Astrocyte (in vitro differentiated cells and primary cell): ENCODE data around the gene CDT1. TPM values are rescaled to one million over a fixed set of nuclear protein-coding genes. Genes with fewer than 3 reads are reported as not detected.

Experiments used
- DNase-seq: peaks from one replicate; pipeline ENCODE4 v3.0.0-alpha.2; 2010; ENCODE audit warnings: low read depth
- FAIRE-seq: peaks from 2 replicates; lab custom pipeline; 2011; peaks lifted over from hg19 to GRCh38; lab: Jason Lieb, UNC
- H2AFZ ChIP-seq: 2 replicates; pipeline ENCODE4 v1.6.0; 2012; ENCODE audit warnings: low read depth, low read length, inconsistent platforms
- H3K27ac ChIP-seq: 2 replicates; pipeline ENCODE4 v1.5.1; 2011; ENCODE audit warnings: low read depth, low read length, inconsistent platforms
- H3K27me3 ChIP-seq: 2 replicates; pipeline ENCODE4 v1.6.0; 2011; ENCODE audit warnings: low read length, inconsistent platforms; ENCODE audit not compliant: insufficient read depth
- H3K36me3 ChIP-seq: 2 replicates; pipeline ENCODE4 v1.5.1; 2011; ENCODE audit warnings: low read length, inconsistent platforms; ENCODE audit not compliant: insufficient read depth
- H3K4me1 ChIP-seq: 2 replicates; pipeline ENCODE4 v1.5.1; 2011; ENCODE audit warnings: low read length, inconsistent platforms; ENCODE audit not compliant: insufficient read depth
- H3K4me2 ChIP-seq: 2 replicates; pipeline ENCODE4 v1.6.0; 2012; ENCODE audit warnings: low read length, inconsistent platforms
- H3K4me3 ChIP-seq: 2 replicates; pipeline ENCODE4 v1.5.1; 2011; ENCODE audit warnings: low read depth, mild to moderate bottlenecking, low read length, inconsistent platforms; ENCODE audit not compliant: insufficient read depth
- H3K79me2 ChIP-seq: 2 replicates; pipeline ENCODE4 v1.6.0; 2012; ENCODE audit warnings: mild to moderate bottlenecking, low read length, inconsistent platforms; ENCODE audit not compliant: insufficient read depth
- H3K9ac ChIP-seq: 2 replicates; pipeline ENCODE4 v1.6.0; 2012; ENCODE audit warnings: mild to moderate bottlenecking, low read length, inconsistent platforms
- H3K9me3 ChIP-seq: 2 replicates; pipeline ENCODE4 v1.5.1; 2012; ENCODE audit warnings: low read depth, mild to moderate bottlenecking, low read length, inconsistent platforms; ENCODE audit not compliant: insufficient read depth
- H4K20me1 ChIP-seq: 2 replicates; pipeline ENCODE4 v1.6.0; 2012; ENCODE audit warnings: low read length, inconsistent platforms; ENCODE audit not compliant: insufficient read depth
- H3K27ac Mint-ChIP-seq: one replicate; pipeline ENCODE4 v1.8.0; 2021; ENCODE audit warnings: mild to moderate bottlenecking, mixed read lengths; ENCODE audit not compliant: unreplicated experiment
- H3K27me3 Mint-ChIP-seq: one replicate; pipeline ENCODE4 v1.8.0; 2021; ENCODE audit warnings: low read depth, mixed read lengths; ENCODE audit not compliant: unreplicated experiment
- H3K36me3 Mint-ChIP-seq: one replicate; pipeline ENCODE4 v1.8.0; 2021; ENCODE audit warnings: low read depth, mixed read lengths; ENCODE audit not compliant: unreplicated experiment
- H3K4me1 Mint-ChIP-seq: one replicate; pipeline ENCODE4 v1.8.0; 2021; ENCODE audit warnings: low read depth, mixed read lengths; ENCODE audit not compliant: unreplicated experiment
- H3K4me3 Mint-ChIP-seq: one replicate; pipeline ENCODE4 v1.8.0; 2021; ENCODE audit warnings: mild to moderate bottlenecking, moderate library complexity, mixed read lengths; ENCODE audit not compliant: unreplicated experiment
- H3K9me3 Mint-ChIP-seq: one replicate; pipeline ENCODE4 v1.8.0; 2021; ENCODE audit warnings: mild to moderate bottlenecking, mixed read lengths; ENCODE audit not compliant: unreplicated experiment
- CTCF ChIP-seq: IDR thresholded peaks from 2 replicates; pipeline ENCODE4 v1.5.1; 2011; ENCODE audit warnings: low read depth, mild to moderate bottlenecking, inconsistent platforms, low read length, moderate library complexity; ENCODE audit not compliant: insufficient read depth
- EZH2 ChIP-seq: IDR thresholded peaks from 2 replicates; pipeline ENCODE4 v1.6.1; 2012; ENCODE audit warnings: mild to moderate bottlenecking, low read length, inconsistent platforms; ENCODE audit not compliant: insufficient read depth
- total RNA-seq: library from RNA; stranded (reverse); gene quantifications from 2 replicates; pipeline ENCODE4 v1.2.1, GENCODE V29; 2021

Gene CDT1
- total RNA-seq, 1 donor from 2014 or later: 4.7 TPM

DNA sequence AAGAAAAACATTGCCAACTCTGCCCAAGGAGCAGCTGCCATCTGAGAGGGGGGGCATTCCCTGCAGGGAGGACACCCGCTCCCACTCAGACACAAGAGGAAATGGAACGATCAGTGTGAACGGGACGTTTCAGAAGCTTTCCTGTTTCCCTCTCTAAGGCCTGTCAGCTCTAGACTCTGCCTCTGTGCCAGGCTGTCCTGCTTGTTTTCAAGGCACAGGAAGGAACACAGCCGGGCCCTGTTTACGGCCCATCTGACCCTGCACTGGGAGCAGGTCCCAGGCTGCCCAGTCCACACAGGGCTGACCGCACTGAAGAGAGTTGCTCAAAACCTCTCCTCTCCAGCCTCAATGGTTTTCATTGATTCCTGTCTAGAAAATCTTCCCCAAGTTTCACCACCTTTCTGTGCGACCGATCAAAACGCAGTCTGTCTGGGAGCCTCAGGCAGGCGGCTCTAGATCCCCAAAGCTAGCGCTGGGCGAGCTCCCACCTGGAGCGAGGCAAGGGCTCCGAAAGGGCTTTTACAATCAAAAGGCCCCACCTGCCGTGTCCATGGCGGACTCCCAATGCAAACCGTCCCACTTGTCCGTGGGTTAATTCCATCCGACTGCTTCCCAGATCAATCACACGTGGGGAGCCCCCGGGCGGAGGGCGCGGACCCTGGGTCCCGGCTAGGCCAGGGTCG is 20.1 kb upstream of the CDT1 start:
- peak overlapping the region; percentile 32 for H2AFZ ChIP-seq
- Mint-ChIP-seq H3K9me3 (no peaks in the 10 kb centered on the region), H3K36me3 (no peaks in the 10 kb centered on the region), H3K4me1 (peaks cover 37% of the 10 kb centered on the region), H3K4me3 (peak overlapping the region; percentile 83), H3K27ac (peak overlapping the region; percentile 86), H3K27me3 (peaks cover 2% of the 10 kb centered on the region)
- peak overlapping the region; percentile 93 for H3K4me2 ChIP-seq
- peak overlapping the region; percentile 87 for H3K27ac ChIP-seq
- H4K20me1 ChIP-seq: peaks cover 55% of the 10 kb centered on the region
- H3K9ac ChIP-seq: peak overlapping the region; percentile 93
- H3K4me3 ChIP-seq: peak overlapping the region; percentile 80
- H3K9me3 ChIP-seq: no peaks in the 10 kb centered on the region
- TF ChIP-seq EZH2 (no peak), CTCF (no peak)
- peaks cover 53% of the 10 kb centered on the region for H3K4me1 ChIP-seq
- no peaks in the 10 kb centered on the region for H3K36me3 ChIP-seq
- no peaks in the 10 kb centered on the region for H3K27me3 ChIP-seq
- FAIRE-seq: no peak
- no peak for DNase-seq
- H3K79me2 ChIP-seq: peaks cover 62% of the 10 kb centered on the region

- no peaks in the 10 kb centered on the region for H3K9me3 ChIP-seq
- no peaks in the 10 kb centered on the region for H3K36me3 Mint-ChIP-seq
- peak overlapping the region; percentile 80 for H3K4me3 ChIP-seq
- TF ChIP-seq EZH2 (no peak), CTCF (peak; percentile 14)
- no peaks in the 10 kb centered on the region for H3K9me3 Mint-ChIP-seq
- H3K4me1 ChIP-seq: peaks cover 50% of the 10 kb centered on the region
- peaks cover 2% of the 10 kb centered on the region for H3K27me3 Mint-ChIP-seq
- peak; percentile 64 for DNase-seq
- H2AFZ ChIP-seq: no peak overlapping the region
- H3K27ac Mint-ChIP-seq: peak overlapping the region; percentile 88
- H3K4me1 Mint-ChIP-seq: peaks cover 34% of the 10 kb centered on the region
- H3K79me2 ChIP-seq: peaks cover 55% of the 10 kb centered on the region
- FAIRE-seq: no peak
- H3K9ac ChIP-seq: peak overlapping the region; percentile 93
- H3K27ac ChIP-seq: peak overlapping the region; percentile 87
- peak overlapping the region; percentile 83 for H3K4me3 Mint-ChIP-seq
- H3K4me2 ChIP-seq: peak overlapping the region; percentile 93
- no peaks in the 10 kb centered on the region for H3K36me3 ChIP-seq
- peaks cover 48% of the 10 kb centered on the region for H4K20me1 ChIP-seq
- H3K27me3 ChIP-seq: no peaks in the 10 kb centered on the region
Observed at GRCh38 chr16:88784074-88784855, 19.3 kb upstream of the CDT1 start.

DNA sequence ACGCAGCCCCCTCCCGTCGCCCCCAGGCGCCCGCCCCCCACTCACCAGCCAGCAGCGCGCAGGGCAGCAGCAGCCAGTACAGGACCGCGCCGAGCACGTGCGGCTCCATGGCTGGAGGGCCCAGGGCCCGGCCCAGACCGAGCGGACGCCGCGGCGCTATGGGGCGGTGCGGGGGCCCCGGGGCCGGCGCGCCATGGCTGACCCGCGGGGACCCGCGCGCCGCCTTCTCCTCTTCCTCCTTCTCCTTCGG is 18.8 kb upstream of the CDT1 start:
- peaks cover 50% of the 10 kb centered on the region for H3K79me2 ChIP-seq
- Mint-ChIP-seq H3K36me3 (no peaks in the 10 kb centered on the region), H3K4me3 (no peak overlapping the region), H3K9me3 (no peaks in the 10 kb centered on the region), H3K27me3 (peaks cover 2% of the 10 kb centered on the region), H3K27ac (no peak overlapping the region), H3K4me1 (peaks cover 32% of the 10 kb centered on the region)
- no peaks in the 10 kb centered on the region for H3K27me3 ChIP-seq
- H4K20me1 ChIP-seq: peaks cover 43% of the 10 kb centered on the region
- peak overlapping the region; percentile 87 for H3K27ac ChIP-seq
- DNase-seq (no peak), FAIRE-seq (no peak)
- H3K36me3 ChIP-seq: no peaks in the 10 kb centered on the region
- H3K9ac ChIP-seq: peak overlapping the region; percentile 93
- no peak for TF ChIP-seq EZH2
- no peak for TF ChIP-seq CTCF
- H3K4me3 ChIP-seq: peak overlapping the region; percentile 80
- no peak overlapping the region for H2AFZ ChIP-seq
- peak overlapping the region; percentile 93 for H3K4me2 ChIP-seq
- H3K4me1 ChIP-seq: peaks cover 45% of the 10 kb centered on the region
- H3K9me3 ChIP-seq: no peaks in the 10 kb centered on the region
